Loucy (cell line): ENCODE measurements around the gene WDR88.

Experiments used
- H2AFZ ChIP-seq: fragments of 200-600 bp; sonication (generic); 2 replicates; pipeline ENCODE4 v1.6.0; 2016; ENCODE audit warnings: antibody characterized with exemption, mild to moderate bottlenecking, low read length, moderate library complexity
- H3F3A ChIP-seq: fragments of 200-600 bp; 2 replicates; pipeline ENCODE4 v1.6.0; 2016; ENCODE audit warnings: antibody characterized with exemption, low read depth, mild to moderate bottlenecking
- H3K27me3 ChIP-seq: fragments of 200-600 bp; sonication (generic); 2 replicates; pipeline ENCODE4 v1.6.1; 2014; ENCODE audit warnings: low read length, mild to moderate bottlenecking; ENCODE audit not compliant: insufficient read depth, poor library complexity, severe bottlenecking
- H3K36me3 ChIP-seq: fragments of 200-600 bp; sonication (generic); 2 replicates; pipeline ENCODE4 v1.6.1; 2016; ENCODE audit warnings: low read length; ENCODE audit not compliant: insufficient read depth
- H3K4me1 ChIP-seq: fragments of 200-600 bp; sonication (generic); 2 replicates; pipeline ENCODE4 v1.5.1; 2014; ENCODE audit warnings: low read length, mild to moderate bottlenecking; ENCODE audit not compliant: insufficient read depth, poor library complexity, severe bottlenecking
- H3K4me2 ChIP-seq: fragments of 200-600 bp; sonication (generic); 2 replicates; pipeline ENCODE4 v1.6.0; 2014; ENCODE audit warnings: antibody characterized with exemption, low read length, low read depth, mild to moderate bottlenecking; ENCODE audit not compliant: poor library complexity, severe bottlenecking
- H3K4me3 ChIP-seq: fragments of 200-600 bp; sonication (generic); 2 replicates; pipeline ENCODE4 v1.5.1; 2014; ENCODE audit warnings: low read length, mild to moderate bottlenecking, mixed read lengths; ENCODE audit not compliant: poor library complexity, severe bottlenecking
- H3K79me2 ChIP-seq: fragments of 200-600 bp; sonication (generic); 2 replicates; pipeline ENCODE4 v1.6.1; 2014; ENCODE audit warnings: low read length; ENCODE audit not compliant: insufficient read depth
- H3K9ac ChIP-seq: fragments of 200-600 bp; sonication (generic); 2 replicates; pipeline ENCODE4 v1.6.0; 2014; ENCODE audit warnings: mild to moderate bottlenecking, low read depth, low read length, moderate library complexity; ENCODE audit not compliant: poor library complexity, severe bottlenecking
- H3K9me2 ChIP-seq: fragments of 200-600 bp; sonication (generic); replicated peaks from 2 replicates; pipeline ENCODE4 v1.6.1; 2016; ENCODE audit warnings: low read depth, low read length, mixed read lengths
- H3K9me3 ChIP-seq: fragments of 200-600 bp; sonication (generic); 2 replicates; pipeline ENCODE4 v1.6.1; 2014; ENCODE audit warnings: mild to moderate bottlenecking, antibody characterized with exemption, low read length, low read depth; ENCODE audit not compliant: insufficient read depth
- H4K20me1 ChIP-seq: fragments of 200-600 bp; sonication (generic); 2 replicates; pipeline ENCODE4 v1.6.0; 2014; ENCODE audit warnings: antibody characterized with exemption, low read length, mild to moderate bottlenecking; ENCODE audit not compliant: insufficient read depth, poor library complexity, severe bottlenecking
- CTCF ChIP-seq: fragments of 200-600 bp; sonication (generic); conservative IDR thresholded peaks from 2 replicates; pipeline ENCODE4 v1.5.1; 2014; ENCODE audit warnings: mild to moderate bottlenecking, antibody characterized with exemption, low read length
- EZH2phosphoT487 ChIP-seq: fragments of 200-600 bp; IDR thresholded peaks from 2 replicates; pipeline ENCODE4 v1.6.1; 2018; ENCODE audit warnings: antibody characterized with exemption, mild to moderate bottlenecking, moderate library complexity, borderline replicate concordance

WDR88 gene

GRCh38 chr19:33205531-33206260 lies 73.8 kb downstream of the WDR88 start:
- no peak overlapping the region for H2AFZ ChIP-seq
- no peak overlapping the region for H3K4me3 ChIP-seq
- no peaks in the 10 kb centered on the region for H3K9me2 ChIP-seq
- no peak overlapping the region for H3K4me2 ChIP-seq
- H3K36me3 ChIP-seq, result no peaks in the 10 kb centered on the region
- peaks cover 21% of the 10 kb centered on the region for H3K4me1 ChIP-seq
- no peaks in the 10 kb centered on the region for H3F3A ChIP-seq
- H4K20me1 ChIP-seq, result no peaks in the 10 kb centered on the region
- no peaks in the 10 kb centered on the region for H3K79me2 ChIP-seq
- H3K9me3 ChIP-seq, result no peaks in the 10 kb centered on the region
- TF ChIP-seq EZH2phosphoT487 (no peak), CTCF (no peak)
- no peak overlapping the region for H3K9ac ChIP-seq
- no peaks in the 10 kb centered on the region for H3K27me3 ChIP-seq

DNA sequence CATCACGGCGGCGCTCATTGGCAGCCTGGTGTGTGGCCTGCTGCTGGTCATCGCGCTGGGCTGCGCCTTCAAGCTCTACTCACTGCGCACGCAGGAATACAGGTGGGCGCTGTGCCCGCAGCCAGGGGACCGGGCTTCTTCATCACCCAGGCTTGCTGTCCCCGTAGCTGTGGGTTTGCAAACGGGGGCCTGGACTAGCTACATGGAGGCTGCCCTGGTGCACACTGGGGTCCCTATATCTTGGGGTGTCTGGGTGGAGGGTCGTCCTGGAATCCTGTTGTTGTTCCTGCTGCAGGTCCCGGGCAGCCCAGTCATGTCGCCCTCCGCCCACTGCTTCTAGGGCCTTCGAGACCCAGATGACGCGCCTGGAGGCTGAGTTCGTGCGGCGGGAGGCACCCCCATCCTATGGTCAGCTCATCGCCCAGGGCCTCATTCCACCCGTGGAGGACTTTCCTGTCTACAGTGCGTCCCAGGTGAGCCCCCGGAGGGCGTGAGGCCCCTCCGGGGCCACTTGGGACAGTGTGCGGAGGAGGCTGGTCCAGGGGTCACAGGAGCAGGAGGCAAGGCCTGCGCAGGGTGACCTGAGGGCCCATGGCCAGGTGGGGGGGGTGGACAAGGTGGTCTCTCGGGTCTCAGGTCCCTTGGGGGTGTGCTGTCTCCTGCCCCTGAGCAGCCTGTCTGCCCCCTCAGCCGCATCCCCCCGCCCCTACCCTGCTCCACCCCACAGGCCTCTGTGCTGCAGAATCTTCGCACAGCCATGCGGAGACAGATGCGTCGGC lies 74.5 kb downstream of the WDR88 start:
- Histone ChIP-seq H3K36me3 (no peaks in the 10 kb centered on the region), H4K20me1 (no peaks in the 10 kb centered on the region), H2AFZ (no peak overlapping the region), H3K9me2 (no peaks in the 10 kb centered on the region), H3F3A (no peaks in the 10 kb centered on the region), H3K4me2 (no peak overlapping the region), H3K4me1 (peaks cover 21% of the 10 kb centered on the region), H3K9me3 (no peaks in the 10 kb centered on the region), H3K9ac (no peak overlapping the region), H3K4me3 (no peak overlapping the region), H3K27me3 (no peaks in the 10 kb centered on the region), H3K79me2 (no peaks in the 10 kb centered on the region)
- TF ChIP-seq EZH2phosphoT487 (no peak), CTCF (no peak)

DNA sequence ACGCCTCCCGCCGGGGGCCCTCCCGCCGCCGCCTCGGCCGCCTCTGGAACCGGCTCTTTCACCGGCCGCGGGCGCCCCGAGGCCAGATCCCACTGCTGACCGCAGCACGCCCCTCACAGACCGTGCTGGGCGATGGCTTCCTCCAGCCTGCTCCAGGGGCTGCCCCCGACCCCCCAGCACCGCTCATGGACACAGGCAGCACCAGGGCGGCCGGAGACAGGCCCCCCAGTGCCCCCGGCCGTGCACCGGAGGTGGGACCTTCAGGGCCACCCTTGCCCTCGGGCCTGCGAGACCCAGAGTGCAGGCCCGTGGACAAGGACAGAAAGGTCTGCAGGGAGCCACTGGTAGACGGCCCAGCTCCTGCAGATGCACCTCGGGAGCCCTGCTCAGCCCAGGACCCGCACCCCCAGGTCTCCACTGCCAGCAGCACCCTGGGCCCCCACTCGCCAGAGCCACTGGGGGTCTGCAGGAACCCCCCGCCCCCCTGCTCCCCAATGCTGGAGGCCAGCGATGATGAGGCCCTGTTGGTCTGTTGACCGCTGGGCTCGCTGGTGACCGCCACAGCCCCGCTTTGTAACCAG lies 75.2 kb downstream of the WDR88 start:
- Histone ChIP-seq H4K20me1 (no peaks in the 10 kb centered on the region), H3F3A (no peaks in the 10 kb centered on the region), H3K4me3 (no peak overlapping the region), H3K79me2 (no peaks in the 10 kb centered on the region), H3K9me3 (no peaks in the 10 kb centered on the region), H3K36me3 (no peaks in the 10 kb centered on the region), H3K4me2 (no peak overlapping the region), H3K9me2 (no peaks in the 10 kb centered on the region), H2AFZ (no peak overlapping the region), H3K27me3 (no peaks in the 10 kb centered on the region), H3K9ac (no peak overlapping the region), H3K4me1 (peaks cover 21% of the 10 kb centered on the region)
- TF ChIP-seq EZH2phosphoT487 (no peak), CTCF (no peak)
